DMS53 treated with DMSO at 0.1 percent for 48 hours (cell line): ENCODE measurements around the gene SYT1.

Experiments
- DNase-seq: peaks from one replicate; lab custom pipeline; 2025; ENCODE audit not compliant: unreplicated experiment; lab: John Stamatoyannopoulos, UW

Gene SYT1

GRCh38 chr12:79055926-79056674 lies 191.5 kb downstream of the SYT1 start:
- no peak for DNase-seq

- no peak for DNase-seq
Measured at GRCh38 chr12:79056775-79057174, 192.2 kb downstream of the SYT1 start.

GRCh38 chr12:79057540-79057939 lies 193.0 kb downstream of the SYT1 start:
- no peak for DNase-seq

- DNase-seq = peak; percentile 21
Measured at GRCh38 chr12:79058342-79058741, 193.8 kb downstream of the SYT1 start.

DNA sequence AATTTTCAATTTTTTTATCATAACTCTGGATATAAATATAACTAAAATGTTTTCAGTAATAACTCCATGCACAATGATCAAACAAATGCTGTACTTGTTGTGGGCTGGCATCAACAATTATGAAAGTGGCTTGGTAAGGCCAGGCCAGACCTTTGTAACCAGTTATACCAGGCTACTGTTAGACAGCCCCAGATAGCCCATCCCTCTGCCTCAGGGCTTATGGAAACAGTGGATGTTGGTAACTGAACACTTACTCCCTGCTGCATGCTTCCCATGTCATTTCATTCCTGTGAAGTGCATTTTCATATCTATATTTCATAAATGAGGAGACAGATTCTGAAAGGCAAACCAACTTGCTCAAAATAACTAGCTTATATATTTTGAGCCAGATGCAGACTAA lies 195.0 kb downstream of the SYT1 start:
- DNase-seq = no peak

- no peak for DNase-seq
Measured at GRCh38 chr12:79063258-79063657, 198.7 kb downstream of the SYT1 start.

DNA sequence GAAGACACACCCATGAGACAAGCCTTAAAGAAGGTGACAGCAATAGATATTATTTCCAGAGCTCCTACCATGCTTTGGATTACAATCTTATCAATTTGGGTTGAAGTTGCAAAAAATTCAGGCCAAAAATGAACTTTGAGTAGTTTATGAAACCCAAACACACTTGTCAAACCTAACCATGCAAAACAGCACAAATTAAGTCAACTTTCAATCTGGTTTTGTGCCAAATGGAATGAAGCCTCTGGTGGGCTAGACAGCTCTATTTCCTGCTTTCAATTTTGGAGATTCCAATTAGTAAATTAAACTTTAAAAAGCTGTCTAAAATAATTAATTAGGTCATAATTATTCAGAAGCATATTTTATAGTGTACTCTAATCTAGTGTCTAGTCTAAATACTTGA lies 203.4 kb downstream of the SYT1 start:
- DNase-seq = no peak

GRCh38 chr12:79069009-79069408 lies 204.4 kb downstream of the SYT1 start:
- DNase-seq = no peak

- DNase-seq = no peak
Measured at GRCh38 chr12:79071498-79071897, 206.9 kb downstream of the SYT1 start.

DNA sequence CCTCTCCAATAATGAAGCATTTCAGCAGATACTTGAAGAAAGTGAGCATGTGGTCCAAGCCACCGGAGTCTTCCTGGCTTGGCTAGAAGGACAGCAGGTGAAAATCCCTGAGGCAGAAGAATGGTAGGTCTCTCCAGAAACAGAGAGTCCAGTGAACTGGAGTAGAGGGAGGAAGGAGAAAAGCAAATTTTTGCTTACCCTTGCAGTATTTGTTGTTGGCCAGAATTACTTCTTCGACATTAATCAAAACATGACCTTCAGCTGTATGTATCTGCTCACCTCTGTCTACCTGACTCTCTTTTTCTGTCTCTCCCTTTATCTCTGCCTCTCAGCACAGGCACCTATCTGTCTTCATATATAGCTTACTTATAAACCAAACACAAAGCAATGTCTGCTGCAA lies 208.9 kb downstream of the SYT1 start:
- no peak for DNase-seq

DNA sequence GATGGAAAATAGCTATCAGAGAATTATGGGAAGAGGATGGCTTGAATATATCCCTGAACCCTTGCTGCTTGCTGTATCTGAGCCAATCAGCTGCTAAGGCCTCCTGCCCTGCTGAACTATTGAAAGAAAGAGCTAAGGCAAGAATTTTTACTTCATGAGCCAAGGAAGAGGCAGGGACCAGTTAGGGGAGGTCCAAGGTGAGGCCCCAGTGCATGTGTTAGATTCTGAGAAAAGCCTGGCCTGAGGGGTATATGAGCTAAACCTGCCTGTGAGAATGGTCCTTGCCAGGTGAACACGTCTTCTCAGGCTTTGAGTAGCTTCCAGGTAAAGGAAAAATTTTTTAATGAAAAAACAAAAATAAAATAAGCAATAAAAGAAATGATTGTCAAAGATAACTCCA lies 218.0 kb downstream of the SYT1 start:
- no peak for DNase-seq

DNA sequence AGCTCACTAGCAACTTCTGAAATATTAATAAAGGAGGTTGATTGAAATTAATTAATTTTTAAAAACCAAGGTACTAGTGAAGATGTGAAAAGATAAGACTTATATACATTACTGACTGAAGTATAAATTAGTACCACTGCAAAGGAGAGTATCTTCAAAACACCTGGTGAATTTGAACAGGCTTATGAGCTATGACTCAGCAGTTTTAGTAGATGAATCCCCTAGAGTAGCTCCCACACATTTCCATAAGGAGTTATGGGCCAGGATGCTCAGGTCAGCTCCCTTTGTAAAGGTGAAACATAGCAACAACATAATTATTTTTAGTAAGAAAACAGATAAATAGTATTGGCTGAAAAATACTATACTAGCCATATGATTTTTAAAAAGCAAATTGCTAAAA lies 218.6 kb downstream of the SYT1 start:
- DNase-seq = peak; percentile 83

- no peak for DNase-seq
Measured at GRCh38 chr12:79085106-79085682, 220.6 kb downstream of the SYT1 start.

DNA sequence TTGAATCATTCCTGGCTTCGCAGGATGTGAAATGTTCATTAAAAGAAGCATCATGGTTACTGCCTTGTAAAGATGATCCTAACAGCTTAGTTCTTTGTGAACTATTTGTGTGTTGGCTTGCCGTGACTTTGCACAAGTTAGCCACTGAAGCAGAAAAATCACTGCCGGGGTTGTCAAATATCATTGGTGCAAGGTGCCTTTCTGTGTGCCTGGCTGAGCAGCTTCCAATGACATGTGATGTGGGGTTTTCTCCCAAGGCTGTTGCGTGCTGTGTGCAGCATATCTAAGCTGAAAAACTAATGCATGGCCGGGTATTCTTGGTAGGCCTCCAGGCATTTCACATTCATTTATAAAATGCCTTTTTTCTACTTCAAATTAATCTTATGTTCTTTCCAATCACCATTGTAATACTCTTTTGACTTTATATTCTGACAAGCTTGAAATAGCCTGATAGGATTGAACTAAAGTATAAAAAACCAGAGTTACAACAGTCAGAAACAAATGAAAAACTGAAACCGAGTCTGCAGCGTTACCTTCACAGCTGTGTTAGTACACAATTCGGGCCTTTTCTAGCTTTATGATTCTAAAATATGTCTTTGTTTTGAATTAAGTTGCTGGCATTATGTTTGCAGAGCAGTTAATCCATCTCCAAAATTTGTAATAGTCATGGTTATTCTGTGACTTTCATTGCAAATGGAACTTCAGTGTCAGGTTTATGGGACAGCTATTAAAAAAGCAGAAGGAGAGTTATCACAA lies 222.1 kb downstream of the SYT1 start:
- no peak for DNase-seq

DNA sequence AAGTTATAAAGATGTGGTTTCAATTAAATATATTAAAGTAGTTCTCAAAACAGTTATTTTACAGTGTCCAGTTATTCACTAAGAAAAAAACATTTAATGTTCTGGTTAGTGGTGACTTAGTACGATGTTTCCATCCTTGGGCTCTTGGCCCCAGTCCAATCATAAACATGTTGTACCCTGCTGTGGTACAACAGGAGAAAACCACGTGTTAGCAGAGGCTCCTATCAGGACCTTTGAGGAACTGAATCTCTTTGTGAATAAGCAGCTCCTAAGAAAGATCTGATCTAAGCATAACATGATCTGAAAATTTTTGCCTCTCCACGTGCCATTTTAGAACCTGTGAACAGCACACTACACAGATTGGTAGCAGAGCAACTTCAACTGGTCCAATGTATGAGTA lies 234.0 kb downstream of the SYT1 start:
- DNase-seq = no peak

- DNase-seq = no peak
Measured at GRCh38 chr12:79108962-79109361, 244.4 kb downstream of the SYT1 start.

DNA sequence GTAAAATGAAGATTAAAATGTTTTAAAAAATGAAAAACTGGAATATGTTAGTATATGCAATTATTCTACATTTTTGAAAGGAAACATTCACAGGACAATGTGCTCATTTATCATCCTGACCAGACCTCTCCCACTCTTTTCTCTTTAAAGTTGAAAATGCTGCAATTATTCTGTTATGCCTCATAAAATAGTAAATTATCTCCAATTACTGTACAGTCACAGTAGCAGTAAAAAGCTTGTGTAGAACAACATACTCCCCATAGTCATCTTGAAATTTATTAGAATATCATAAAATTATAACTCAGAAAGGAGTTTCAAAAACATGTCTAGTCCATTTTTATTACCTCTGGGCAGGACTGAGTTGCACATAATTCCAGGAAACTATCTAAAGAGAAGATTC lies 250.3 kb downstream of the SYT1 start:
- no peak for DNase-seq

GRCh38 chr12:79115743-79116142 lies 251.2 kb downstream of the SYT1 start:
- DNase-seq = no peak

DNA sequence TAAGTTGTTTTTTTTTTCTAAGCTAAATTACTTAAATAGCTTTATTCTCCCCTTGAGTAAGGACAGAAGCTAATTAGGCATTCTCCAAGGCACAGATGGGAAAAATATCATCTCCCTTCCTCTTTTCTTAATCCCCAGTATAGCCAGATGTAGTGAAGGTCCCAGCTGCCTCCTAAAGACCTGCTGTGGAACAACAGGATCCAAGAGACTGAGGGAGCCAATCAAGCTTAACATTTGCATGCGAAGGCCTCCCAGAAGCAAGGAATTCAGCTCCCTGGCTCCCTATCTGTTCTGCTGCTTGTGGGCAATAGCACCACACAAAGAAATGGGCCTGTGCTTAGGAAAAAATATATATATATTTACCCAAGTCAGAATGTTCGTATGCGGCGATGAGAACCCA lies 255.2 kb downstream of the SYT1 start:
- DNase-seq = no peak

DNA sequence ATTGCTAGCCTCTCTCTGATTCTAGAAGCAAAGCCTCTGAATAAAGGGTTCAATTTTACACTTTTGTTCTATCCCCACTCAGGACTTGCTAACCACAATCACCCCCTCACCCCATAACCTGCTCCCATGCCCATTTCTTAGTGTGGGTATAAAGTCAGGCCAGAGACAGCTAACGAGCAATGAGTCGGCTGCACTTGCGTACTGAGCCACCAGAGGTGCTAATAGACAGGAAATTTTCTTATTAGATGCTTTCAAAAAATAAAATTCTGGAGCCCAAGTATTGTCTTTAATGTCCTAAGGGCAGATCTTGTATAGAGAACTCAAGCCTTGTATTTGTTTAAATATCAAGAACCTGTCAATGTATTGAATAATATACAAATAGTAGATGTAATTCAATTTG lies 256.9 kb downstream of the SYT1 start:
- no peak for DNase-seq

DNA sequence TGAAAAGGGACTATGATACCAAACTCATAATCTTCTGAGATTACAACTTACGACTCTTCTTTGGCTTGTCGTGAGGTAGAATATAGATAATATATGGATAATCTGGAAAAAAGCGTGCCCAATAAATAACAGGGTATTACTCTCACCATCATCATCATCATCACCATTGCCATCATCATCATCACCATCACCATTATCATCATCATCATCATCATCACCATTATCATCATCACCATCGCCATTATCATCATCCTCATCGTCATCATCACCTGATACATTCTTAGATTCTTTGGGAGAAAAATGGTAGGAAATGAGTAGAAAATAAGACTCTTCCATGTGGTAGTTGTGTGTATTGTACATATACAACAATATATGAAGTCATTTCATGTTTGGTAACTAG lies 259.8 kb downstream of the SYT1 start:
- no peak for DNase-seq

DNA sequence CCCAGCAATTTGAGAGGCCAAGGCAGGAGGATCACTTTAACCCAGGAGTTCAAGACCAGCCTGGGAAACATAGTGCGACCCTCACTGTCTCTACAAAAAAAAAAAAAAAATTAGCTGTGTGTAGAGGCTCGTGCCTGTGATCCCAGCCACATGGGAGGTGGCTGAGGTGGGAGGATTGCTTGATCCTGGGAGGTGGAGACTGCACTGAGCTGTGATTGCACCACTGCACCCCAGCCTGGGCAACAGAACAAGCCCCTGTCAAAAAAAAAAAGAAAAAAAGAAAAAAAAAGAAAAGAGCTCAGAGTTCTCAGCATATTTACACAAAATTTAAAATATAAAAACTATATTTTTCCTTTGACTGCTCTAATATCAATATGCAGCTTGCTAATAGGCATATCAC lies 260.8 kb downstream of the SYT1 start:
- no peak for DNase-seq
